ENCODE data around the gene CCDC9. TPM values are rescaled to one million over a fixed set of nuclear protein-coding genes. Genes with fewer than 3 reads are reported as not detected.

Gene CCDC9
- total and polyA plus RNA-seq, 2 of the 13 experiments (the other 11 are each of a cell fraction or from before 2014, with no cell fraction given), result 2.9 to 6.3 TPM

DNA sequence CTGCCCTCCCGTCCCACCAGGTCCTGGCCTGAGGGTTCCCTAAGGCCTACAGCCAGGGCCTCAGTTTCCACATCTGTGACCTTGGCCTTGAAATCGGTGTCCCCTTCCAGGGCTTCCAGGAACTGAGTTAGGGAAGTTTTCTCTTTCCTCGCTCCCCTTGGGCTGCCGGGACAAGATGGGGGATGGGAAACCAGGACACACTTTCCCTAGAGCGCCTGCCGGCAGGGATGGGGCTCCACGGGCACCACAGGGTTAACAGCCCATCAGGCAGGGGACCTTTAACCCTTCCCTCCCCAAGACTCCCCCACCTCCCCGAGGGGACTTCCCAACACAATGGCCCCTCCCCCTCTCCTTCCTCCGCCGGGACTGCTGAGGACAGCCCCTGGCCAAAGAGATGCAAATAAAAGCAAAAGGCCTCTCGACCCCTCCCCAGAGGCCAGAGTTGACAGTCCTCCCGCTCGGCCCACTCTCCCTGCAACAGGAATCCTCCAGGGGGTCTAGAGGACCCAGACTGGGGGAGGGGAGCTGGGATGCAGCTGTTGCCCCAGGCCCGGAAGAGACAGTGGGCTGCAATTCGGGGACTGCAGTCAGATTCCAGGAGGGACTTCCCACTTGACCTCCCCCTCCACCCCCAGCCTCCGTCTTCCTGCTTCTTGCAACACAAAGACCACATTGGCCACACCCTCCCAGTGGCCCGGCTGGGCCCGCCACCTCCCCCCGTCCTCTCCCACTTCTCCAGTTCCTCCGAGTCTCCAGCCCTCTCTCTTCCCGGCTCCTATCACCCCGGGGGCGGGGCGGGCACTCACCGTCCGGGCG is 28.8 kb upstream of the CCDC9 start (continued):
- TF ChIP-seq, protein P1, sequence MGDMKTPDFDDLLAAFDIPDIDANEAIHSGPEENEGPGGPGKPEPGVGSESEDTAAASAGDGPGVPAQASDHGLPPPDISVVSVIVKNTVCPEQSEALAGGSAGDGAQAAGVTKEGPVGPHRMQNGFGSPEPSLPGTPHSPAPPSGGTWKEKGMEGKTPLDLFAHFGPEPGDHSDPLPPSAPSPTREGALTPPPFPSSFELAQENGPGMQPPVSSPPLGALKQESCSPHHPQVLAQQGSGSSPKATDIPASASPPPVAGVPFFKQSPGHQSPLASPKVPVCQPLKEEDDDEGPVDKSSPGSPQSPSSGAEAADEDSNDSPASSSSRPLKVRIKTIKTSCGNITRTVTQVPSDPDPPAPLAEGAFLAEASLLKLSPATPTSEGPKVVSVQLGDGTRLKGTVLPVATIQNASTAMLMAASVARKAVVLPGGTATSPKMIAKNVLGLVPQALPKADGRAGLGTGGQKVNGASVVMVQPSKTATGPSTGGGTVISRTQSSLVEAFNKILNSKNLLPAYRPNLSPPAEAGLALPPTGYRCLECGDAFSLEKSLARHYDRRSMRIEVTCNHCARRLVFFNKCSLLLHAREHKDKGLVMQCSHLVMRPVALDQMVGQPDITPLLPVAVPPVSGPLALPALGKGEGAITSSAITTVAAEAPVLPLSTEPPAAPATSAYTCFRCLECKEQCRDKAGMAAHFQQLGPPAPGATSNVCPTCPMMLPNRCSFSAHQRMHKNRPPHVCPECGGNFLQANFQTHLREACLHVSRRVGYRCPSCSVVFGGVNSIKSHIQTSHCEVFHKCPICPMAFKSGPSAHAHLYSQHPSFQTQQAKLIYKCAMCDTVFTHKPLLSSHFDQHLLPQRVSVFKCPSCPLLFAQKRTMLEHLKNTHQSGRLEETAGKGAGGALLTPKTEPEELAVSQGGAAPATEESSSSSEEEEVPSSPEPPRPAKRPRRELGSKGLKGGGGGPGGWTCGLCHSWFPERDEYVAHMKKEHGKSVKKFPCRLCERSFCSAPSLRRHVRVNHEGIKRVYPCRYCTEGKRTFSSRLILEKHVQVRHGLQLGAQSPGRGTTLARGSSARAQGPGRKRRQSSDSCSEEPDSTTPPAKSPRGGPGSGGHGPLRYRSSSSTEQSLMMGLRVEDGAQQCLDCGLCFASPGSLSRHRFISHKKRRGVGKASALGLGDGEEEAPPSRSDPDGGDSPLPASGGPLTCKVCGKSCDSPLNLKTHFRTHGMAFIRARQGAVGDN (CRISPR knock-in tag; IDR thresholded peaks at IDR 0.05), result peak; percentile 36; the same call in 1 of the 2 replicates
- TF ChIP-seq, protein P2, sequence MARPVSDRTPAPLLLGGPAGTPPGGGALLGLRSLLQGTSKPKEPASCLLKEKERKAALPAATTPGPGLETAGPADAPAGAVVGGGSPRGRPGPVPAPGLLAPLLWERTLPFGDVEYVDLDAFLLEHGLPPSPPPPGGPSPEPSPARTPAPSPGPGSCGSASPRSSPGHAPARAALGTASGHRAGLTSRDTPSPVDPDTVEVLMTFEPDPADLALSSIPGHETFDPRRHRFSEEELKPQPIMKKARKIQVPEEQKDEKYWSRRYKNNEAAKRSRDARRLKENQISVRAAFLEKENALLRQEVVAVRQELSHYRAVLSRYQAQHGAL (CRISPR knock-in tag; IDR thresholded peaks at IDR 0.05; ENCODE audit: not compliant biosample characterization), result no peak
- TF ChIP-seq, protein P3, sequence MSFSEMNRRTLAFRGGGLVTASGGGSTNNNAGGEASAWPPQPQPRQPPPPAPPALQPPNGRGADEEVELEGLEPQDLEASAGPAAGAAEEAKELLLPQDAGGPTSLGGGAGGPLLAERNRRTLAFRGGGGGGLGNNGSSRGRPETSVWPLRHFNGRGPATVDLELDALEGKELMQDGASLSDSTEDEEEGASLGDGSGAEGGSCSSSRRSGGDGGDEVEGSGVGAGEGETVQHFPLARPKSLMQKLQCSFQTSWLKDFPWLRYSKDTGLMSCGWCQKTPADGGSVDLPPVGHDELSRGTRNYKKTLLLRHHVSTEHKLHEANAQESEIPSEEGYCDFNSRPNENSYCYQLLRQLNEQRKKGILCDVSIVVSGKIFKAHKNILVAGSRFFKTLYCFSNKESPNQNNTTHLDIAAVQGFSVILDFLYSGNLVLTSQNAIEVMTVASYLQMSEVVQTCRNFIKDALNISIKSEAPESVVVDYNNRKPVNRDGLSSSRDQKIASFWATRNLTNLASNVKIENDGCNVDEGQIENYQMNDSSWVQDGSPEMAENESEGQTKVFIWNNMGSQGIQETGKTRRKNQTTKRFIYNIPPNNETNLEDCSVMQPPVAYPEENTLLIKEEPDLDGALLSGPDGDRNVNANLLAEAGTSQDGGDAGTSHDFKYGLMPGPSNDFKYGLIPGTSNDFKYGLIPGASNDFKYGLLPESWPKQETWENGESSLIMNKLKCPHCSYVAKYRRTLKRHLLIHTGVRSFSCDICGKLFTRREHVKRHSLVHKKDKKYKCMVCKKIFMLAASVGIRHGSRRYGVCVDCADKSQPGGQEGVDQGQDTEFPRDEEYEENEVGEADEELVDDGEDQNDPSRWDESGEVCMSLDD (CRISPR knock-in tag; IDR thresholded peaks at IDR 0.05; ENCODE audit: borderline replicate concordance), result no peak; the same call in 1 of the 2 replicates
- TF ChIP-seq MED13 (CRISPR knock-in tag; IDR thresholded peaks at IDR 0.05), result peak; percentile 74; the same call in 1 of the 2 replicates
- no peak for TF ChIP-seq ZNF33A (CRISPR knock-in tag; IDR thresholded peaks at IDR 0.05; ENCODE audit: borderline replicate concordance)
- peak; percentile 44; the same call in 1 of the 2 replicates for TF ChIP-seq HOXD1 (CRISPR knock-in tag; IDR thresholded peaks at IDR 0.05)
- TF ChIP-seq SOX13 (IDR thresholded peaks at IDR 0.05), result 0 out of 2 replicates have a peak, but pooled peaks have one; percentile 33
- TF ChIP-seq SOX13 (CRISPR knock-in tag; conservative IDR thresholded peaks at IDR 0.05 in 1 of 2, IDR thresholded peaks at IDR 0.05 in 1 of 2), result peak in 1 of 2 experiments; percentile 29; a peak in 1 of 4 replicates
- TF ChIP-seq ZNF331 (CRISPR knock-in tag; IDR thresholded peaks at IDR 0.05), result peak; percentile 67
- no peak for TF ChIP-seq ZSCAN12 (CRISPR knock-in tag; IDR thresholded peaks at IDR 0.05)
- TF ChIP-seq FOXA3 (CRISPR knock-in tag; IDR thresholded peaks at IDR 0.05), result peak; percentile 5; the same call in 1 of the 2 replicates
- TF ChIP-seq, protein P4, sequence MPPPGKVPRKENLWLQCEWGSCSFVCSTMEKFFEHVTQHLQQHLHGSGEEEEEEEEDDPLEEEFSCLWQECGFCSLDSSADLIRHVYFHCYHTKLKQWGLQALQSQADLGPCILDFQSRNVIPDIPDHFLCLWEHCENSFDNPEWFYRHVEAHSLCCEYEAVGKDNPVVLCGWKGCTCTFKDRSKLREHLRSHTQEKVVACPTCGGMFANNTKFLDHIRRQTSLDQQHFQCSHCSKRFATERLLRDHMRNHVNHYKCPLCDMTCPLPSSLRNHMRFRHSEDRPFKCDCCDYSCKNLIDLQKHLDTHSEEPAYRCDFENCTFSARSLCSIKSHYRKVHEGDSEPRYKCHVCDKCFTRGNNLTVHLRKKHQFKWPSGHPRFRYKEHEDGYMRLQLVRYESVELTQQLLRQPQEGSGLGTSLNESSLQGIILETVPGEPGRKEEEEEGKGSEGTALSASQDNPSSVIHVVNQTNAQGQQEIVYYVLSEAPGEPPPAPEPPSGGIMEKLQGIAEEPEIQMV (CRISPR knock-in tag; IDR thresholded peaks at IDR 0.05; ENCODE audit: low read depth), result peak; percentile 51; the same call in 1 of the 2 replicates
- no peak for TF ChIP-seq KLF13 (CRISPR knock-in tag; IDR thresholded peaks at IDR 0.05)
- peak; percentile 55; the same call in 1 of the 2 replicates for TF ChIP-seq ETV6 (CRISPR knock-in tag; conservative IDR thresholded peaks at IDR 0.05)
- TF ChIP-seq, protein P5, sequence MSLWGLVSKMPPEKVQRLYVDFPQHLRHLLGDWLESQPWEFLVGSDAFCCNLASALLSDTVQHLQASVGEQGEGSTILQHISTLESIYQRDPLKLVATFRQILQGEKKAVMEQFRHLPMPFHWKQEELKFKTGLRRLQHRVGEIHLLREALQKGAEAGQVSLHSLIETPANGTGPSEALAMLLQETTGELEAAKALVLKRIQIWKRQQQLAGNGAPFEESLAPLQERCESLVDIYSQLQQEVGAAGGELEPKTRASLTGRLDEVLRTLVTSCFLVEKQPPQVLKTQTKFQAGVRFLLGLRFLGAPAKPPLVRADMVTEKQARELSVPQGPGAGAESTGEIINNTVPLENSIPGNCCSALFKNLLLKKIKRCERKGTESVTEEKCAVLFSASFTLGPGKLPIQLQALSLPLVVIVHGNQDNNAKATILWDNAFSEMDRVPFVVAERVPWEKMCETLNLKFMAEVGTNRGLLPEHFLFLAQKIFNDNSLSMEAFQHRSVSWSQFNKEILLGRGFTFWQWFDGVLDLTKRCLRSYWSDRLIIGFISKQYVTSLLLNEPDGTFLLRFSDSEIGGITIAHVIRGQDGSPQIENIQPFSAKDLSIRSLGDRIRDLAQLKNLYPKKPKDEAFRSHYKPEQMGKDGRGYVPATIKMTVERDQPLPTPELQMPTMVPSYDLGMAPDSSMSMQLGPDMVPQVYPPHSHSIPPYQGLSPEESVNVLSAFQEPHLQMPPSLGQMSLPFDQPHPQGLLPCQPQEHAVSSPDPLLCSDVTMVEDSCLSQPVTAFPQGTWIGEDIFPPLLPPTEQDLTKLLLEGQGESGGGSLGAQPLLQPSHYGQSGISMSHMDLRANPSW (CRISPR knock-in tag; IDR thresholded peaks at IDR 0.05; ENCODE audit: borderline replicate concordance), result 0 out of 2 replicates have a peak, but pooled peaks have one; percentile 14
